ENCODE results near the gene CUL2.

- TF ChIP-seq POLR2AphosphoS5 (IDR thresholded peaks at IDR 0.05; ENCODE audit: low read depth, low read length) (no peak), REST (IDR thresholded peaks at IDR 0.05; ENCODE audit: insufficient read depth in 1 of 2, low read depth in 2 of 2, low read length in 2 of 2) (no peak), FOXP2 (optimal IDR thresholded peaks at IDR 0.05; ENCODE audit: borderline replicate concordance, extremely low read depth, extremely low read length, insufficient read depth) (no peak)
Measured at GRCh38 chr10:35119378-35119777, 29.2 kb upstream of the CUL2 start.
